ENCODE data around the gene TWF2. TPM values are rescaled to one million over a fixed set of nuclear protein-coding genes. Genes with fewer than 3 reads are reported as not detected.
"Not testable (repeated sequence)": the region's sequence is repeated elsewhere in the genome, so short reads cannot be mapped to it uniquely, and the experiment has no call there.

TWF2 gene
- 10 to 100 TPM; 49.8 to 99.9 (median 88.3) TPM for total RNA-seq
- total RNA-seq (2013): 59.3 TPM
- 16.9 to 68.4 (median 33.5) reads per million in 29 experiments for total RNA-seq

DNA sequence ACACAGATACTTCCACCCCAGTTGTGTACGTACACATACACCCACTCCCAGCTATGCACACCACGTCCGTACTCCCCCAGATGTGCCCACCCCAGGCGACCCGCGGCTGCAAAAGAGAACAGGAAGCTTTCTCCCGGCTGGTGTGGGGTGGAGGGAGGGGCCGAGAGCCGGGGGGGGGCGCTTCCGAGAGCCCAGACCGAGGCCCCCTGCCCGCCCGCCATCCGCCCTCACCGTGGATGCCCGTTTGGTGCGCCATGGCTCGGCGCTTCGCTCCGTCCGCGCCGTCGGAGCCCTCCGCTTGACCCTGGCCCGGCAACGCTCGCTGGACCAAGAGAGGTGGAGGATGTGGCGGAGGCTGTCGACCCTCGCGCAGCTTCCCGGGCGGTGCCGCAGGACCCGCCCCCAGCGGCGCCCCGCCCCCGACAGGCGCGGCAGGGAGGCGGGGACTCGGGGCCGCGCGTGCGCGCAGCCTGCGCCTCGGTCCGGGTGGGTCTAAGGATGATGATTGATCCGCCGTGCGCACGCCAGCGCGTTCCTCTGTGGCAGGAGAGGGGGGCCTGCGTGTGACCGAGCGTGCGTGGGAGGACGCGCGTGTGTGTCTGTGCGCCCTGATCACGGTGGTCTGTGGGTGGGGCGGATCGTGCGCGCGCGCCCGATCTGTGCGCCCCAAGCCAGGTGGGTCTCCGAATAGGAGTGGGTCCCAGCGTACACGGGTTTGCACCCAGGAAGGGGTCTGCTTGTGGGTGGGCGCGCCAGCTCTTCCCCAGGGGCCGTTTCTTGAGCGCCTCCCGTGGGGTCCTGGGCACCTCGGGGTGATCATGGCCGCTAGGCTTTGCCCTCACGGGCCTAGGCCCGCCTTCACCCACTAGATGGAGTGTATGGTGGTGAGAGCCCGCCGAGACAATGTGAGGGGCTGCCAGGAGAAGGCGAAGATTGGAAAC is at the start of gene TWF2:
Gene TWF2 (minus strand): TSS at position 398 of the 941 bp plus-strand sequence. CDS start 142 bp downstream, at position 256.
- ATAC-seq (replicated peaks in 1 of 4): peak; percentile 83 to 93 (median 88)
- ChIA-PET POLR2A (interaction anchor here (0.6 to 1.0 kb wide), 5 partner anchors 15 to 38 kb away, joined by 3 to 5 read pairs (median 4); no protein-coding TSS in a partner anchor), CTCF (interaction anchor here in 1 of 2 donors (0.6 to 1.8 kb wide), 8 partner anchors 15 to 100 kb away, joined by 3 to 8 read pairs (median 4); partner anchors contain the start of gene WDR82)
- Mint-ChIP-seq H3K4me3 (peak within 1 kb of the TSS; percentile 91 to 98 (median 97)), H3K36me3 (peaks cover 8% of the 10 kb centered on the region), H3K27me3 (no peaks in the 10 kb centered on the region), H3K9me3 (no peaks in the 10 kb centered on the region), H3K27ac (peak within 1 kb of the TSS; percentile 95), H3K4me1 (peaks cover 78 to 85% (median 80%) of the 10 kb centered on the region in 3 donors)
- peak; percentile 73 to 93 (median 83) for DNase-seq
- Histone ChIP-seq H3K36me3 (ENCODE audit: control insufficient read depth in 2 of 2, extremely low read depth in 1 of 2, insufficient read depth in 1 of 2, low read length in 1 of 2) (peaks cover 3 to 26% of the 10 kb centered on the region in 2 donors), H3K4me3 (ENCODE audit: control insufficient read depth in 1 of 2, extremely low read depth in 1 of 2, low read length in 1 of 2) (peak within 1 kb of the TSS; percentile 84 to 99), H3K27me3 (replicated peaks in 1 of 2; ENCODE audit: control insufficient read depth in 2 of 2, extremely low read depth in 1 of 2, insufficient read depth in 2 of 2, low read length in 1 of 2) (no peaks in the 10 kb centered on the region), H3K9me3 (no peaks in the 10 kb centered on the region), H3K27ac (ENCODE audit: low read length) (peak within 1 kb of the TSS; percentile 83), H3K4me1 (ENCODE audit: control insufficient read depth in 1 of 2, extremely low read depth in 1 of 2, insufficient read depth in 2 of 2, low read length in 2 of 2) (peaks cover 48 to 77% of the 10 kb centered on the region in 2 experiments)
- WGBS (ENCODE audit: insufficient coverage): under 1% methylated on average over 70 of the region's 92 CpGs

DNA sequence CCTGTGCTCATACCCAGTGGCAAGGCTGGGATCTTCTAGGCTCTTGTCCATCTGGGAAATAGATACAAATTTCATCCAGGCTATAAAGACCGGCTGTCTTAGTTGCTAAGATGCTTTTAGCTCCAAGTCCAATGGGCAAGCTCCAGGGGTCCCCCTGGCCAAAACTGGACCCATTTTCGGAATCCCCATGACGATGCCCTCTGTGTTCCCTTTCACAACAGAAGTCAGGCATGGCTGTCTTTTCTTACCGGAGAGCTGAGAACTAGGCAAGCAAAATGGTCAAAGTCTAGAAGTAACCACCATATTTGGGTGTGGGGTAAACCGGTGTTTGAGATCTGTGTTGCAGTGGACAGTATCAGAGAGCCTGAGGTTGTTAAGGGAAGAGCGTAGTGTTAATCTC is 49.7 kb upstream of the TWF2 start:
- Mint-ChIP-seq H3K4me1 (peaks cover 31 to 43% (median 42%) of the 10 kb centered on the region in 3 donors), H3K4me3 (peak overlapping the region; percentile 88 to 99 (median 99)), H3K36me3 (peaks cover 9% of the 10 kb centered on the region), H3K27ac (peak overlapping the region; percentile 100), H3K9me3 (no peaks in the 10 kb centered on the region), H3K27me3 (no peaks in the 10 kb centered on the region)
- H3K4me1 ChIP-seq (ENCODE audit: control insufficient read depth in 1 of 2, extremely low read depth in 1 of 2, insufficient read depth in 2 of 2, low read length in 2 of 2): peaks cover 15 to 65% of the 10 kb centered on the region in 2 experiments
- ATAC-seq (replicated peaks in 1 of 4) (no peak), DNase-seq (no peak)
- POLR2A ChIA-PET: interaction anchor here (0.8 to 0.9 kb wide), 2 partner anchors 9 to 30 kb away, joined by 3 read pairs; no protein-coding TSS in a partner anchor
- peaks cover 10 to 33% of the 10 kb centered on the region in 2 donors for H3K36me3 ChIP-seq (ENCODE audit: control insufficient read depth in 2 of 2, extremely low read depth in 1 of 2, insufficient read depth in 1 of 2, low read length in 1 of 2)
- H3K9me3 ChIP-seq: no peaks in the 10 kb centered on the region
- H3K4me3 ChIP-seq (ENCODE audit: control insufficient read depth in 1 of 2, extremely low read depth in 1 of 2, low read length in 1 of 2): peak overlapping the region in 1 of 2 donors; percentile 71
- H3K27ac ChIP-seq (ENCODE audit: low read length): peak overlapping the region; percentile 96
- 100% methylated on average over 2 of the region's 6 CpGs for WGBS (ENCODE audit: insufficient coverage)
- H3K27me3 ChIP-seq (replicated peaks in 1 of 2; ENCODE audit: control insufficient read depth in 2 of 2, extremely low read depth in 1 of 2, insufficient read depth in 2 of 2, low read length in 1 of 2): no peaks in the 10 kb centered on the region
- CTCF ChIA-PET: interaction anchor here in 1 of 2 donors (1.3 to 1.9 kb wide), 2 partner anchors 16 to 51 kb away, joined by 3 to 4 read pairs; no protein-coding TSS in a partner anchor

DNA sequence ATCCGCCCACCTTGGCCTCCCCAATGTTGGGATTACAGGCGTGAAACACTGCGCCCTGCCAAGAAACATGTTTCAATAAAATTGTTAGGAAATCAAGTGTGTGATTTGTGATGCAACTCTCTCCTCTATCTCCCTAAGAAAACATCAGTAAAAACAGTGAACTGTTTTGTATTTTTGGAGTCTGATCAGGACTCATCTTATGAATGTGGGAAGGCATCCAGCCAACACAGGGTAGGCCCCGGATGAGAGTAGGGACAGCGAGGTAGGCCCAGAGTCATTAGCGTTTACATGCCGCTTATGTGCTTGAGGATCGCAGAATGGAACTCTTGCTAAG is 47.8 kb upstream of the TWF2 start:
- Histone ChIP-seq H3K4me1 (ENCODE audit: control insufficient read depth in 1 of 2, extremely low read depth in 1 of 2, insufficient read depth in 2 of 2, low read length in 2 of 2) (peaks cover 31 to 77% of the 10 kb centered on the region in 2 experiments), H3K27me3 (replicated peaks in 1 of 2; ENCODE audit: control insufficient read depth in 2 of 2, extremely low read depth in 1 of 2, insufficient read depth in 2 of 2, low read length in 1 of 2) (no peaks in the 10 kb centered on the region), H3K4me3 (ENCODE audit: control insufficient read depth in 1 of 2, extremely low read depth in 1 of 2, low read length in 1 of 2) (peak overlapping the region; percentile 71 to 78), H3K9me3 (no peaks in the 10 kb centered on the region), H3K27ac (ENCODE audit: low read length) (peak overlapping the region; percentile 96), H3K36me3 (ENCODE audit: control insufficient read depth in 2 of 2, extremely low read depth in 1 of 2, insufficient read depth in 1 of 2, low read length in 1 of 2) (peaks cover 0 to 14% of the 10 kb centered on the region in 2 donors)
- ChIA-PET CTCF (no interaction called here), POLR2A (interaction anchor here in 1 of 2 donors (0.9 to 1.2 kb wide), 2 partner anchors 16 to 53 kb away, joined by 3 to 4 read pairs; no protein-coding TSS in a partner anchor)
- Mint-ChIP-seq H3K4me1 (peaks cover 47 to 59% (median 58%) of the 10 kb centered on the region in 3 donors), H3K27me3 (no peaks in the 10 kb centered on the region), H3K4me3 (peak overlapping the region; percentile 88 to 99 (median 99)), H3K27ac (peak overlapping the region; percentile 100), H3K36me3 (peaks cover 7% of the 10 kb centered on the region), H3K9me3 (no peaks in the 10 kb centered on the region)
- no peak for ATAC-seq (replicated peaks in 1 of 4)
- 84% methylated on average over 5 of the region's 8 CpGs for WGBS (ENCODE audit: insufficient coverage)
- no peak for DNase-seq

DNA sequence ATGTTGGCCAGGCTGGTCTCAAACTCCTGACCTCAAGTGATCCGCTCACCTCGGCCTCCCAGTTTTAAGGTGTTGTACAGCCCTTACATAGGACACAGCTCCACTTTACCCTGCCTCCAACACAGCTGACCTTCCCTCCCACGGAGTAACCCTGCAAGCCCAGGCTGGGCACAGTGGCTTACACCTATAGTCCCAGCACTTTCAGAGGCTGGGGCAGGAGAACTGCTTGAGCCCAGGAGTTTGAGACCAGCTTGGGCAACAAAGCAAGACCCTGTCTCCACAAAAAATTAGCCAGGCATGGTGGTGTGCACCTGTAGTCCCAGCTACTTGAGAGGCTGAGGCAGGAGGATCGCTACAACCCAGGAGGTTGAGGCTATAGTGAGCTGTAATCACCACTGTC is 45.1 kb upstream of the TWF2 start:
- Histone ChIP-seq H3K4me1 (ENCODE audit: control insufficient read depth in 1 of 2, extremely low read depth in 1 of 2, insufficient read depth in 2 of 2, low read length in 2 of 2) (peaks cover 51 to 70% of the 10 kb centered on the region in 2 experiments), H3K27ac (ENCODE audit: low read length) (peak overlapping the region; percentile 80)
- H3K4me1 Mint-ChIP-seq: peaks cover 59 to 71% (median 64%) of the 10 kb centered on the region in 3 donors
- DNase-seq; H3K9me3 ChIP-seq; H3K27me3 ChIP-seq (replicated peaks in 1 of 2; ENCODE audit: control insufficient read depth in 2 of 2, extremely low read depth in 1 of 2, insufficient read depth in 2 of 2, low read length in 1 of 2); H3K4me3 ChIP-seq (ENCODE audit: control insufficient read depth in 1 of 2, extremely low read depth in 1 of 2, low read length in 1 of 2); CTCF ChIA-PET; H3K4me3 Mint-ChIP-seq; H3K27me3 Mint-ChIP-seq; H3K36me3 Mint-ChIP-seq; ATAC-seq (replicated peaks in 1 of 4); H3K9me3 Mint-ChIP-seq; H3K36me3 ChIP-seq (ENCODE audit: control insufficient read depth in 2 of 2, extremely low read depth in 1 of 2, insufficient read depth in 1 of 2, low read length in 1 of 2); POLR2A ChIA-PET: not testable (repeated sequence)
- WGBS (ENCODE audit: insufficient coverage): 90% methylated on average over 2 of the region's 4 CpGs
- peak overlapping the region; percentile 79 to 83 for H3K27ac Mint-ChIP-seq

DNA sequence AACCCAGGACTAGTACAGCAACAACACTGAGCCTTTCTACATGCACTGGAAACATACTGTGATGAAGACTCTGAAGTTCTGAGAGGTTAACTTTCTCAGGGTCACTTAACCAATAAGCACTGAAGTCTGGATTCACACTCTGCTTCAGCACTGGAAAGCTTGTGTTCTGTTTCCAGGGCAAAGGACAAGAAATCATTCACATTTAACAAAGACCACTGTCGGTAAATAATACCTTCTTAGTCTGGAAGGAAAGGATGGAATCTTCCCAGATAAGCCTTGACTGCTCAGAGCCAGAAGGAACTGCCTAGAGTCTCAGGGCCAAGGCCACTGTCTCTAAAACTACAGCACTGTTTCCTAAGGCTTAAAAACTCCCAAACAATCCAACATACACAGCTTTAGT is 44.3 kb upstream of the TWF2 start:
- ATAC-seq (replicated peaks in 1 of 4): no peak
- H3K9me3 Mint-ChIP-seq: no peaks in the 10 kb centered on the region
- ChIA-PET CTCF (no interaction called here), POLR2A (no interaction called here)
- Histone ChIP-seq H3K4me3 (ENCODE audit: control insufficient read depth in 1 of 2, extremely low read depth in 1 of 2, low read length in 1 of 2) (no peak overlapping the region), H3K27me3 (replicated peaks in 1 of 2; ENCODE audit: control insufficient read depth in 2 of 2, extremely low read depth in 1 of 2, insufficient read depth in 2 of 2, low read length in 1 of 2) (no peaks in the 10 kb centered on the region), H3K4me1 (ENCODE audit: control insufficient read depth in 1 of 2, extremely low read depth in 1 of 2, insufficient read depth in 2 of 2, low read length in 2 of 2) (peaks cover 45 to 65% of the 10 kb centered on the region in 2 experiments), H3K36me3 (ENCODE audit: control insufficient read depth in 2 of 2, extremely low read depth in 1 of 2, insufficient read depth in 1 of 2, low read length in 1 of 2) (no peaks in the 10 kb centered on the region), H3K27ac (ENCODE audit: low read length) (peak overlapping the region; percentile 80), H3K9me3 (no peaks in the 10 kb centered on the region)
- peaks cover 58 to 70% (median 60%) of the 10 kb centered on the region in 3 donors for H3K4me1 Mint-ChIP-seq
- H3K4me3 Mint-ChIP-seq: peak overlapping the region in 1 of 3 donors; percentile 22
- no peaks in the 10 kb centered on the region for H3K27me3 Mint-ChIP-seq
- DNase-seq: no peak
- H3K36me3 Mint-ChIP-seq: peaks cover 4% of the 10 kb centered on the region
- peak overlapping the region; percentile 87 to 89 for H3K27ac Mint-ChIP-seq
- WGBS (ENCODE audit: insufficient coverage): no CpG with 5 or more reads among the region's 1 CpG
